PC-9 (cell line): ENCODE data around the gene SLC11A2.

ENCODE experiments used
- CTCF ChIP-seq: fragments of 200-600 bp; sonication (generic); conservative IDR thresholded peaks from 2 replicates; pipeline ENCODE4 v1.6.1; 2017; ENCODE audit warnings: mixed run types, antibody characterized with exemption, mild to moderate bottlenecking, moderate library complexity
- EZH2 ChIP-seq: fragments of 200-600 bp; sonication (generic); IDR thresholded peaks from 2 replicates; pipeline ENCODE4 v1.8.0; 2017; ENCODE audit warnings: antibody characterized with exemption, low read depth

GRCh38 chr12:51004504-51004903 lies 21.7 kb downstream of the SLC11A2 start:
- TF ChIP-seq CTCF (no peak), EZH2 (no peak)
